Vagina (tissue), 2 donors: Measurements from ENCODE around the gene SYCP2. TPM values are rescaled to one million over a fixed set of nuclear protein-coding genes. Genes with fewer than 3 reads are reported as not detected.
"Not testable (repeated sequence)": the region's sequence is repeated elsewhere in the genome, so short reads cannot be mapped to it uniquely, and the experiment has no call there.

ENCODE experiments used
- DNase-seq, 2 donors: peaks; one replicate each; pipeline ENCODE4 v3.0.0-alpha.2; 2017; ENCODE audit errors: extremely low spot score in 2 of 2
- H3K27ac ChIP-seq: fragments of 200-600 bp; sonication (generic); one replicate; pipeline ENCODE4 v1.5.1; 2019
- H3K27me3 ChIP-seq: fragments of 200-600 bp; sonication (generic); one replicate; pipeline ENCODE4 v1.5.1; 2019
- H3K36me3 ChIP-seq, 2 donors: fragments of 200-600 bp; sonication (generic); one replicate each; pipeline ENCODE4 v1.5.1; 2017 to 2019
- H3K4me1 ChIP-seq: fragments of 200-600 bp; sonication (generic); one replicate; pipeline ENCODE4 v1.5.1; 2019
- H3K4me3 ChIP-seq, 2 donors: fragments of 200-600 bp; sonication (generic); 1 replicate in 1 of 2; 2 replicates in 1 of 2; pipeline ENCODE4 v1.5.1; 2016 to 2019
- H3K9me3 ChIP-seq: fragments of 200-600 bp; sonication (generic); one replicate; pipeline ENCODE4 v1.5.1; 2019
- POLR2A ChIP-seq, 2 donors: fragments of 450-650 bp; IDR thresholded peaks; one replicate each; pipeline ENCODE4 v1.6.1; 2017; ENCODE audit warnings: antibody characterized with exemption in 2 of 2, mild to moderate bottlenecking in 2 of 2, moderate library complexity in 2 of 2
- POLR2AphosphoS5 ChIP-seq, 2 donors: sonication (generic); formaldehyde crosslinking; IDR thresholded peaks; one replicate each; pipeline ENCODE4 v1.9.0; 2017; ENCODE audit warnings: antibody characterized with exemption in 2 of 2, mild to moderate bottlenecking in 2 of 2, low read depth in 1 of 2; ENCODE audit not compliant: insufficient read depth in 1 of 2
- intact Hi-C: fragments of 100-400 bp; cut with DNase I; formaldehyde crosslinking; loops from one replicate; pipeline ENCODE4 v1.15.1; 2023
- total RNA-seq: library from RNA; depleted of rRNA; stranded (reverse); fragments of >200 nt; gene quantifications from one replicate; pipeline ENCODE4 v1.2.3, GENCODE V29; 2016
- TF ChIP-seq, protein P1 (sequence below), 3 experiments: fragments of 450-650 bp in 2 of 3; fragments of 200-600 bp in 1 of 3; sonication (generic) in 1 of 3; IDR thresholded peaks; one replicate each; pipeline ENCODE4 v1.5.1; 2017 to 2019; ENCODE audit warnings: antibody characterized with exemption in 3 of 3, mild to moderate bottlenecking in 2 of 3, moderate library complexity in 2 of 3

The SYCP2 gene
- total RNA-seq, 1 donor from 2014 or later: 3.2 TPM

DNA sequence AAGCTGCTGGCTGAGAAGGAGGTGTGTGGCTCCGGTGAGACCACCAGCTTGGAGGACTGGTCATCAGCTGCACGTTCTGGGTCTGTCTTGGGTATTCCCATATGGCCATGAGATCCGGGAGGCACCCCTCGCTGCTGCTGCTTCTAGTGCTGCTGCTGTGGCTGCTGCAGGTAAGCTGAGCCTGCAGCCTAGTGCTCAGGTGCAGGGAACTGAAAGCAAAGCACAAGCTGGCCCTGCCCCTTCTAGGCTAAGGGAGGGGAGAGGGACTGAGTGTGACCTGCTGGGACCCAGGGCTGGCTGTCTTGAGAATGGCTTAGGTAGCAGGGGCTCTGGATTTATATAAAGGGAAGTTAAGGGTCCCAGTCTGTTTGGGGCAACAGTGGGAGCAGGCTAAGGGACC is 25.2 kb upstream of the SYCP2 start:
- Histone ChIP-seq H3K27ac (no peak overlapping the region), H3K9me3 (no peaks in the 10 kb centered on the region), H3K27me3 (no peaks in the 10 kb centered on the region), H3K36me3 (no peaks in the 10 kb centered on the region), H3K4me3 (no peak overlapping the region), H3K4me1 (peaks cover 7% of the 10 kb centered on the region)
- intact Hi-C loops: no loop called here
- no peak for TF ChIP-seq POLR2A (IDR thresholded peaks at IDR 0.05)
- TF ChIP-seq, protein P1, sequence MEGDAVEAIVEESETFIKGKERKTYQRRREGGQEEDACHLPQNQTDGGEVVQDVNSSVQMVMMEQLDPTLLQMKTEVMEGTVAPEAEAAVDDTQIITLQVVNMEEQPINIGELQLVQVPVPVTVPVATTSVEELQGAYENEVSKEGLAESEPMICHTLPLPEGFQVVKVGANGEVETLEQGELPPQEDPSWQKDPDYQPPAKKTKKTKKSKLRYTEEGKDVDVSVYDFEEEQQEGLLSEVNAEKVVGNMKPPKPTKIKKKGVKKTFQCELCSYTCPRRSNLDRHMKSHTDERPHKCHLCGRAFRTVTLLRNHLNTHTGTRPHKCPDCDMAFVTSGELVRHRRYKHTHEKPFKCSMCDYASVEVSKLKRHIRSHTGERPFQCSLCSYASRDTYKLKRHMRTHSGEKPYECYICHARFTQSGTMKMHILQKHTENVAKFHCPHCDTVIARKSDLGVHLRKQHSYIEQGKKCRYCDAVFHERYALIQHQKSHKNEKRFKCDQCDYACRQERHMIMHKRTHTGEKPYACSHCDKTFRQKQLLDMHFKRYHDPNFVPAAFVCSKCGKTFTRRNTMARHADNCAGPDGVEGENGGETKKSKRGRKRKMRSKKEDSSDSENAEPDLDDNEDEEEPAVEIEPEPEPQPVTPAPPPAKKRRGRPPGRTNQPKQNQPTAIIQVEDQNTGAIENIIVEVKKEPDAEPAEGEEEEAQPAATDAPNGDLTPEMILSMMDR (IDR thresholded peaks at IDR 0.05): no peak
- no peak for TF ChIP-seq POLR2AphosphoS5 (IDR thresholded peaks at IDR 0.05; ENCODE audit: insufficient read depth in 1 of 2, low read depth in 1 of 2)
- DNase-seq: no peak

DNA sequence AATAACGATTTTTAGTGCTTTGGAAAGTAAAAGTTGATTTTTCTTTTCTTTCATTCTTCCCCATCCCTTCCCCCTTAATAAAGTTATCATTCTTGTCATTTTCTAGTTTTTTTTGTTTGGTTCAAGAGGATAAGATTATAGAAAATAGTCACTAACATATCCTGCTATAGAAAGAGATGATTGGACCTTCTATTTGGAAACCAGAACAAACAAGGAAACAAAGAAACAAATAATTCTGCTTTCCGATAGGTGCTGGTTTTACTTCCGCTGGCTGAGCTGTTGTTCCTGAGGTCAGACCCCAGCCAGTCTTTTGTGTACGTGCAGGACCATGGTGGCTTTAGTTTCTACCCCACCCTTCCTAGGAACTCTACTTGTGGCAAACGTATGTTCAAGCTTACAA is 24.7 kb upstream of the SYCP2 start, which contains the start of gene CDH26:
Gene CDH26, plus strand, starts transcription at position 301 of the 400 bp plus-strand sequence. CDS start 304 bp downstream, outside the sequence.
- TF ChIP-seq, protein P1 (IDR thresholded peaks at IDR 0.05): no peak
- TF ChIP-seq POLR2AphosphoS5 (IDR thresholded peaks at IDR 0.05; ENCODE audit: insufficient read depth in 1 of 2, low read depth in 1 of 2) (no peak), POLR2A (IDR thresholded peaks at IDR 0.05) (no peak)
- peaks cover 7% of the 10 kb centered on the region for H3K4me1 ChIP-seq
- intact Hi-C loops: no loop called here
- no peaks in the 10 kb centered on the region for H3K9me3 ChIP-seq
- H3K27me3 ChIP-seq: no peaks in the 10 kb centered on the region
- H3K4me3 ChIP-seq: no peak within 1 kb of the TSS
- H3K27ac ChIP-seq: no peak within 1 kb of the TSS
- H3K36me3 ChIP-seq: no peaks in the 10 kb centered on the region
- no peak for DNase-seq

DNA sequence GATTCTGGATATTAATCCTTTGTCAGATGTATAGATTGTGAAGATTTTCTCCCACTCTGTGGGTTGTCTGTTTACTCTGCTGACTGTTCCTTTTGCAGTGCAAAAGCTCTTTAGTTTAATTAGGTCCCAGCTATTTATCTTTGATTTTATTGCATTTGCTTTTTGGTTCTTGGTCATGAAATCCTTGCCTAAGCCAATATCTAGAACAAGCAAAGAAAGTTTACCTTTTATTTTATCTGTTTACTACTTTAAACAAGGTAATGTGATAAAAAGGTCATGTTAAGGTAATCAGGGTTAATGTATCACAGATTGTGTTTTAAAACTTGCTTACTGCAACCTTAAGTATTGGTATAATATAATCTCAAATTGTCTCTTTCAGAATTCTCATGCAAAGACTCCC is 24.1 kb upstream of the SYCP2 start:
- H3K4me1 ChIP-seq, H3K27ac ChIP-seq, H3K36me3 ChIP-seq, H3K9me3 ChIP-seq, H3K27me3 ChIP-seq, intact Hi-C loops, DNase-seq, H3K4me3 ChIP-seq: not testable (repeated sequence)

- TF ChIP-seq POLR2A (IDR thresholded peaks at IDR 0.05) (no peak), POLR2AphosphoS5 (IDR thresholded peaks at IDR 0.05; ENCODE audit: insufficient read depth in 1 of 2, low read depth in 1 of 2) (no peak)
- TF ChIP-seq, protein P1 (IDR thresholded peaks at IDR 0.05): no peak
- DNase-seq: no peak
- intact Hi-C loops: no loop called here
- Histone ChIP-seq H3K27me3 (no peaks in the 10 kb centered on the region), H3K4me1 (no peaks in the 10 kb centered on the region), H3K9me3 (no peaks in the 10 kb centered on the region), H3K27ac (no peak overlapping the region), H3K4me3 (no peak overlapping the region), H3K36me3 (no peaks in the 10 kb centered on the region)
Observed at GRCh38 chr20:59955131-59955796, 21.8 kb upstream of the SYCP2 start.

DNA sequence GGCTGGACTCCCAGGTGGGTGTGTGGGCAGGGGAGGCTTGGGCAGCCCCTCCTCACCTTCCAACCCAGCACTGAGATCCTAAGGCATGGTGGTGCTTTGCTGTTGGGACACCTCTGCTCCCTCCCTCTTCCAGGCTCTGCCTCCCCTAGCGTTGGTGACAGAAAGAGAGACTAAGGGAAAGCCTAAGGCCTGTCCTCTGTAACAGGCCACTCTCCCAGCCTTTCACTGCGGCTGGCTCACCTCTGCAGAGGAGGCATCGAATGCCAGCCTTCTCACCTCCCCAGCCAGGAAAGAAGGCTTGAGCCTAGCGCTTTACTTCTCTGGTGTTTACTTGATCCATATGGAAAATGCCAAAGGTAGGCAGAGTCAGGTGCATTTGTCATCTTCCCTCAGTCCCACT is 21.3 kb upstream of the SYCP2 start:
- Histone ChIP-seq H3K36me3 (no peaks in the 10 kb centered on the region), H3K9me3 (no peaks in the 10 kb centered on the region)
- intact Hi-C loops: no loop called here

More for the DNA sequence above, 21.3 kb upstream of the SYCP2 start:
- TF ChIP-seq POLR2AphosphoS5 (IDR thresholded peaks at IDR 0.05; ENCODE audit: insufficient read depth in 1 of 2, low read depth in 1 of 2): no peak
- TF ChIP-seq, protein P1 (IDR thresholded peaks at IDR 0.05): no peak
- no peak for TF ChIP-seq POLR2A (IDR thresholded peaks at IDR 0.05)
- Histone ChIP-seq H3K27ac (no peak overlapping the region), H3K4me1 (no peaks in the 10 kb centered on the region), H3K4me3 (no peak overlapping the region), H3K27me3 (no peaks in the 10 kb centered on the region)
- DNase-seq: no peak
